ENCODE data around the gene SRD5A3. TPM values are rescaled to one million over a fixed set of nuclear protein-coding genes. Genes with fewer than 3 reads are reported as not detected.
A peak's percentile ranks its signal among the peaks of the same experiment; 100 is the strongest.

Gene SRD5A3
- total and polyA plus RNA-seq, 10 donors: 2.8 to 11.1 (median 5.9) TPM

DNA sequence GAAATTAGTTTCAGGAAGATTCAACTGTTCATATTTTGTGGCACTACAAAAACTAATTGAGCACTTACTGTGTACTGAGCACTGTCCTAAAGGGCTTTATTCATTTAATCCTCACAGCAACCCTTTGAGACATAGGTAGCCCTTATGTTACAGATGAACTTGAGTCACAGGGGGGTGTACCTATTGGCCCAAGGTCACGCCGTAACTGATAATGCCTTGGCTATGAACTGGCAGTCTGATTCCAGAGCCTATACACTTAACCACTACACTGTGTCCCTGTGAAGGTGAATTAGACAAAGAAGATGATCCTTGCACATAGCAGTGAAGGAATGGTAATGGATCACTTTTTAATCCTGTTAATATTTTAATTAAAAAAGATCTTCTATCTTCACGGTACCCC lies 61.7 kb downstream of the SRD5A3 start:
- TF ChIP-seq POLR2AphosphoS5 (IDR thresholded peaks at IDR 0.05) (no peak), POLR2A (IDR thresholded peaks at IDR 0.05) (no peak)
- TF ChIP-seq, protein P1, sequence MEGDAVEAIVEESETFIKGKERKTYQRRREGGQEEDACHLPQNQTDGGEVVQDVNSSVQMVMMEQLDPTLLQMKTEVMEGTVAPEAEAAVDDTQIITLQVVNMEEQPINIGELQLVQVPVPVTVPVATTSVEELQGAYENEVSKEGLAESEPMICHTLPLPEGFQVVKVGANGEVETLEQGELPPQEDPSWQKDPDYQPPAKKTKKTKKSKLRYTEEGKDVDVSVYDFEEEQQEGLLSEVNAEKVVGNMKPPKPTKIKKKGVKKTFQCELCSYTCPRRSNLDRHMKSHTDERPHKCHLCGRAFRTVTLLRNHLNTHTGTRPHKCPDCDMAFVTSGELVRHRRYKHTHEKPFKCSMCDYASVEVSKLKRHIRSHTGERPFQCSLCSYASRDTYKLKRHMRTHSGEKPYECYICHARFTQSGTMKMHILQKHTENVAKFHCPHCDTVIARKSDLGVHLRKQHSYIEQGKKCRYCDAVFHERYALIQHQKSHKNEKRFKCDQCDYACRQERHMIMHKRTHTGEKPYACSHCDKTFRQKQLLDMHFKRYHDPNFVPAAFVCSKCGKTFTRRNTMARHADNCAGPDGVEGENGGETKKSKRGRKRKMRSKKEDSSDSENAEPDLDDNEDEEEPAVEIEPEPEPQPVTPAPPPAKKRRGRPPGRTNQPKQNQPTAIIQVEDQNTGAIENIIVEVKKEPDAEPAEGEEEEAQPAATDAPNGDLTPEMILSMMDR (IDR thresholded peaks at IDR 0.05 in 8 of 11, conservative IDR thresholded peaks at IDR 0.05 in 3 of 11): no peak
- 81 to 94% (median 90%) methylated on average over 3 of the region's 3 CpGs for WGBS, 5 donors
- peaks cover 5 to 80% (median 46%) of the 10 kb centered on the region in 6 donors for H3K4me1 ChIP-seq
- intact Hi-C loops (cut with DNase I; ENCODE audit: low total_unique reads): no loop called here
- H3K36me3 ChIP-seq: peaks cover 0 to 80% (median 29%) of the 10 kb centered on the region in 6 donors
- no peak overlapping the region for H3K4me3 ChIP-seq
- no peaks in the 10 kb centered on the region for H3K9me3 ChIP-seq
- no peak for DNase-seq
- H3K27me3 ChIP-seq (replicated peaks in 1 of 7): no peaks in the 10 kb centered on the region
- H3K27ac ChIP-seq: no peak overlapping the region

DNA sequence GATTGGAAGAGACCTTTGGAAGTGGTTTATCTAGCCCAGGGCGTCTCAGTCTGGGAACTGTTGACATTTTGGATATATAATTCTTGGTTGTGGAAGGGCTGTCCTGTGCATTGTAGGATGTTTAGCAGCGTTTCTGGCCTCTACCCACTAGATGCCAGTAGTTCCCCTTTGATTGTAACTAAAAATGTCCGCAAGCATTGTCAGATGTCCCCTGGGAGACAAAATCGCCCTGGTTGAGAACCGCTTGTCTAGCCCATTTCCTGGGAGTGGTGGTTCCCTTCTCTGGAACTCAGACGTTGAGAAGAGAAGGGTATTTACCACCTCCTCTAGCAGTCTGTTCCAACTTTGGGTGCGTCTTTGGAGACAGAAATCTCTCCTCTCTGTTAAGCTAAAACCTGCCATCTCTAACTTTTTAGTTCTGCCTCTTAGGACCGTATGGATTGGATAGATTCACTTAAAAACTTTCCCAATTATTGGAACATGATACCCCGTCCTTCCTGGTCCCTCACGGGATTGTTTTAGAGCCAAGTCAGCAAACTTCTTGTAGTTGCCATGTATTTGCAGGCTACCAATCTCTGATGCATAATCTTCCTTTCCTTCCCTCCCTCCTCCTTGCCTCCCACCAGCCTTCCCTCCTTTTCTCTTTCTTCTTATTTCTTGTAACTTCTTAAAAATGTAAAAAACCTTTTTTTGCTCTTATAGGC lies 63.6 kb downstream of the SRD5A3 start:
- DNase-seq: no peak
- Histone ChIP-seq H3K27me3 (replicated peaks in 1 of 7) (no peaks in the 10 kb centered on the region), H3K9me3 (no peaks in the 10 kb centered on the region), H3K36me3 (peaks cover 0 to 80% (median 33%) of the 10 kb centered on the region in 6 donors), H3K4me3 (no peak overlapping the region), H3K27ac (peak overlapping the region in 2 of 8 donors; percentile 21 to 29), H3K4me1 (peaks cover 5 to 65% (median 43%) of the 10 kb centered on the region in 6 donors)
- WGBS, 5 donors: 53 to 63% (median 61%) methylated on average over 10 of the region's 10 CpGs
- intact Hi-C loops (cut with DNase I; ENCODE audit: low total_unique reads): no loop called here
- TF ChIP-seq, protein P1 (IDR thresholded peaks at IDR 0.05 in 8 of 11, conservative IDR thresholded peaks at IDR 0.05 in 3 of 11): peak in 6 of 11 experiments; percentile 10 to 38 (median 20)
- no peak for TF ChIP-seq POLR2AphosphoS5 (IDR thresholded peaks at IDR 0.05)

DNA sequence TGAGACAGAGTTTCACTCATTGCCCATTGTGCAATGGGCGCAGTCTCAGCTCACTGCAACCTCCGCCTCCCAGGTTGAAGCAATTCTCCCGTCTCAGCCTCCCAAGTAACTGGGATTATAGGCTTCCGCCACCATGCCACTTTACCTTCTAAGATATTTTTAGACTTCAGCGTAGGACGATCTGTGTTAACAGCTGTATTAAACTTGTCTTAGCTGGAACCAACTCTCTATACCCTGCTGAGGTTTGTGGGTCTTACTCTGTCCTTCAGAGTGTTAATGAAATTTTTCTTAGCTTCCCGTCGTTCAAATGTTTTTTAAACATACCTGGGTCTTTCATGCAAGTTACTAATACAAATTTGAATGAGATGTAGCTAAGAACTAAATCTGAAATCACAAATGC lies 64.4 kb downstream of the SRD5A3 start:
- peaks cover 0 to 80% (median 37%) of the 10 kb centered on the region in 6 donors for H3K36me3 ChIP-seq

DNA sequence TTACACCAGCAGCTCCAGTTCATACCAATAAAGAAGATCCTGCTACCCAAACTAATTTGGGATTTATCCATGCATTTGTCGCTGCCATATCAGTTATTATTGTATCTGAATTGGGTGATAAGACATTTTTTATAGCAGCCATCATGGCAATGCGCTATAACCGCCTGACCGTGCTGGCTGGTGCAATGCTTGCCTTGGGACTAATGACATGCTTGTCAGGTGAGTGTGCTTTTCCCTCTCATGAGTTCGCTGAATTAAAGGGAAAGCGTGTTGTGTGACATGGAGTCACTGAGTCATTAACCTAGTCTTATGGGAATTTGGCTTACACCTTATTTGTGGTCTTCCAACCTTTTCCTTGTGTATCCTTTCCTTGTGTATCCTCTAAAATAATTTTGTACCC lies 65.6 kb downstream of the SRD5A3 start:
- H3K36me3 ChIP-seq: peaks cover 0 to 80% (median 44%) of the 10 kb centered on the region in 6 donors
- TF ChIP-seq POLR2A (IDR thresholded peaks at IDR 0.05): no peak
- TF ChIP-seq, protein P1 (IDR thresholded peaks at IDR 0.05 in 8 of 11, conservative IDR thresholded peaks at IDR 0.05 in 3 of 11): no peak
- TF ChIP-seq POLR2AphosphoS5 (IDR thresholded peaks at IDR 0.05): no peak

More for the DNA sequence above, 64.4 kb downstream of the SRD5A3 start:
- intact Hi-C loops (cut with DNase I; ENCODE audit: low total_unique reads): no loop called here
- Histone ChIP-seq H3K9me3 (no peaks in the 10 kb centered on the region), H3K4me1 (peaks cover 5 to 57% (median 43%) of the 10 kb centered on the region in 6 donors), H3K27ac (peak overlapping the region in 1 of 8 donors; percentile 21), H3K4me3 (no peak overlapping the region), H3K27me3 (replicated peaks in 1 of 7) (no peaks in the 10 kb centered on the region)
- no peak for TF ChIP-seq POLR2A (IDR thresholded peaks at IDR 0.05)
- WGBS, 5 donors: 79 to 95% (median 91%) methylated on average over 8 of the region's 8 CpGs
- DNase-seq: no peak

More for the DNA sequence above, 65.6 kb downstream of the SRD5A3 start:
- WGBS, 5 donors: 96 to 100% (median 98%) methylated on average over 6 of the region's 6 CpGs
- Histone ChIP-seq H3K27ac (no peak overlapping the region), H3K9me3 (no peaks in the 10 kb centered on the region), H3K4me3 (no peak overlapping the region), H3K27me3 (replicated peaks in 1 of 7) (no peaks in the 10 kb centered on the region), H3K4me1 (peaks cover 5 to 45% (median 36%) of the 10 kb centered on the region in 6 donors)
- intact Hi-C loops (cut with DNase I; ENCODE audit: low total_unique reads): no loop called here
- no peak for DNase-seq

Measured in spleen (tissue), 11 donors.